Panc1 (cell line): ENCODE measurements around the gene MS4A3. TPM values are rescaled to one million over a fixed set of nuclear protein-coding genes. Genes with fewer than 3 reads are reported as not detected.

Experiments
- ATAC-seq: fragments of 200-7000 bp; cut with Tn5 transposase; 2 replicates; pipeline ENCODE4 v1.9.1; 2020; ENCODE audit warnings: mild to moderate bottlenecking, moderate library complexity
- BruUV-seq: library from RNA; stranded (reverse); fragments of 400-500 nt; replicated peaks from 2 replicates; lab custom pipeline; 2021; lab: Mats Ljungman, UMichigan
- CTCF ChIA-PET: fragments of 300-600 bp; sonication (Branson Sonifier 250); formaldehyde crosslinking; loops from one replicate; lab custom pipeline; 2022; ENCODE audit warnings: antibody characterized with exemption; lab: Charles Lee
- POLR2A ChIA-PET: fragments of 300-600 bp; sonication (Branson Sonifier 250); formaldehyde crosslinking; loops from one replicate; lab custom pipeline; 2022; ENCODE audit warnings: antibody characterized with exemption; lab: Charles Lee
- DNase-seq: peaks from one replicate; pipeline ENCODE4 v3.0.0-alpha.2; 2010; ENCODE audit warnings: low read depth, low spot score
- H3K27ac ChIP-seq: 2 replicates; pipeline ENCODE4 v1.5.1; 2011; ENCODE audit warnings: mild to moderate bottlenecking, low read length, inconsistent platforms
- H3K27me3 ChIP-seq: fragments of 200-500 bp; sonication (Bioruptor generic); 2 replicates; pipeline ENCODE4 v1.6.0; 2014; ENCODE audit warnings: low read length, inconsistent platforms; ENCODE audit not compliant: control insufficient read depth, insufficient read depth
- H3K36me3 ChIP-seq: fragments of 200-500 bp; sonication (Bioruptor generic); 2 replicates; pipeline ENCODE4 v1.5.1; 2014; ENCODE audit warnings: inconsistent platforms, mild to moderate bottlenecking, low read length, moderate library complexity; ENCODE audit not compliant: control insufficient read depth, insufficient read depth
- H3K4me1 ChIP-seq: 2 replicates; pipeline ENCODE4 v1.5.1; 2011; ENCODE audit warnings: inconsistent platforms, mild to moderate bottlenecking, low read length, moderate library complexity; ENCODE audit not compliant: control insufficient read depth, insufficient read depth
- H3K4me3 ChIP-seq, 2 experiments: 2 replicates each; pipeline ENCODE4 v1.5.1; 2011 to 2012; ENCODE audit warnings: low read depth in 2 of 2, low read length in 2 of 2, mild to moderate bottlenecking in 2 of 2, inconsistent platforms in 1 of 2, moderate library complexity in 1 of 2
- H3K9me3 ChIP-seq: fragments of 200-500 bp; sonication (Bioruptor generic); 2 replicates; pipeline ENCODE4 v1.5.1; 2014; ENCODE audit warnings: low read depth, mild to moderate bottlenecking, inconsistent platforms, low read length, moderate library complexity; ENCODE audit not compliant: control insufficient read depth, insufficient read depth
- CTCF ChIP-seq: fragments of 450-650 bp; IDR thresholded peaks from 2 replicates; pipeline ENCODE4 v1.5.1; 2017; ENCODE audit warnings: mild to moderate bottlenecking
- POLR2AphosphoS5 ChIP-seq: IDR thresholded peaks from 2 replicates; pipeline ENCODE4 v1.6.1; 2012; ENCODE audit warnings: mild to moderate bottlenecking, low read depth, low read length, moderate library complexity
- SIN3A ChIP-seq: IDR thresholded peaks from 2 replicates; pipeline ENCODE4 v1.6.1; 2012; ENCODE audit warnings: low read depth, mild to moderate bottlenecking, low read length, moderate library complexity, borderline replicate concordance; ENCODE audit not compliant: insufficient read depth
- TCF7L2 ChIP-seq: IDR thresholded peaks from 2 replicates; pipeline ENCODE4 v1.6.1; 2011; ENCODE audit warnings: mild to moderate bottlenecking, low read depth, low read length, inconsistent platforms
- in situ Hi-C: cut with HindIII; loops from 2 replicates; pipeline ENCODE4 v1.10.0; 2016; ENCODE audit warnings: low sequenced_read_pairs, low pct_unique_long_range_greater_than_20kb
- intact Hi-C: fragments of 100-400 bp; cut with micrococcal nuclease; formaldehyde crosslinking; loops from one replicate; pipeline ENCODE4 v1.10.0; 2022; ENCODE audit not compliant: unreplicated experiment
- total RNA-seq: library from RNA; stranded (reverse); gene quantifications from one replicate; pipeline ENCODE4 v1.2.1, GENCODE V29; 2021; ENCODE audit not compliant: unreplicated experiment
- TF ChIP-seq, protein P1 (sequence below), 2 experiments: IDR thresholded peaks; 2 replicates each; pipeline ENCODE4 v1.6.1; 2011 to 2012; ENCODE audit warnings: low read depth in 2 of 2, control low read depth in 1 of 2, low read length in 1 of 2, mild to moderate bottlenecking in 1 of 2, moderate library complexity in 1 of 2; ENCODE audit not compliant: insufficient read depth in 1 of 2

MS4A3 gene
- total RNA-seq, 1 experiment from 2014 or later, result 0.13 TPM

- TF ChIP-seq SIN3A (no peak), TCF7L2 (no peak), POLR2AphosphoS5 (no peak), CTCF (no peak)
- TF ChIP-seq, protein P1, sequence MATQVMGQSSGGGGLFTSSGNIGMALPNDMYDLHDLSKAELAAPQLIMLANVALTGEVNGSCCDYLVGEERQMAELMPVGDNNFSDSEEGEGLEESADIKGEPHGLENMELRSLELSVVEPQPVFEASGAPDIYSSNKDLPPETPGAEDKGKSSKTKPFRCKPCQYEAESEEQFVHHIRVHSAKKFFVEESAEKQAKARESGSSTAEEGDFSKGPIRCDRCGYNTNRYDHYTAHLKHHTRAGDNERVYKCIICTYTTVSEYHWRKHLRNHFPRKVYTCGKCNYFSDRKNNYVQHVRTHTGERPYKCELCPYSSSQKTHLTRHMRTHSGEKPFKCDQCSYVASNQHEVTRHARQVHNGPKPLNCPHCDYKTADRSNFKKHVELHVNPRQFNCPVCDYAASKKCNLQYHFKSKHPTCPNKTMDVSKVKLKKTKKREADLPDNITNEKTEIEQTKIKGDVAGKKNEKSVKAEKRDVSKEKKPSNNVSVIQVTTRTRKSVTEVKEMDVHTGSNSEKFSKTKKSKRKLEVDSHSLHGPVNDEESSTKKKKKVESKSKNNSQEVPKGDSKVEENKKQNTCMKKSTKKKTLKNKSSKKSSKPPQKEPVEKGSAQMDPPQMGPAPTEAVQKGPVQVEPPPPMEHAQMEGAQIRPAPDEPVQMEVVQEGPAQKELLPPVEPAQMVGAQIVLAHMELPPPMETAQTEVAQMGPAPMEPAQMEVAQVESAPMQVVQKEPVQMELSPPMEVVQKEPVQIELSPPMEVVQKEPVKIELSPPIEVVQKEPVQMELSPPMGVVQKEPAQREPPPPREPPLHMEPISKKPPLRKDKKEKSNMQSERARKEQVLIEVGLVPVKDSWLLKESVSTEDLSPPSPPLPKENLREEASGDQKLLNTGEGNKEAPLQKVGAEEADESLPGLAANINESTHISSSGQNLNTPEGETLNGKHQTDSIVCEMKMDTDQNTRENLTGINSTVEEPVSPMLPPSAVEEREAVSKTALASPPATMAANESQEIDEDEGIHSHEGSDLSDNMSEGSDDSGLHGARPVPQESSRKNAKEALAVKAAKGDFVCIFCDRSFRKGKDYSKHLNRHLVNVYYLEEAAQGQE (IDR thresholded peaks at IDR 0.05; ENCODE audit: insufficient read depth in 1 of 2, low read depth in 2 of 2, low read length in 1 of 2), result no peak
- Histone ChIP-seq H3K9me3 (no peaks in the 10 kb centered on the region), H3K36me3 (no peaks in the 10 kb centered on the region), H3K4me3 (no peak overlapping the region), H3K4me1 (no peaks in the 10 kb centered on the region), H3K27ac (no peak overlapping the region), H3K27me3 (no peaks in the 10 kb centered on the region)
- intact Hi-C loops (no loop called here), in situ Hi-C loops (no loop called here)
- BruUV-seq, result no TSS peak
- ChIA-PET CTCF (no interaction called here), POLR2A (no interaction called here)
- DNase-seq (no peak), ATAC-seq (no peak)
Observed at GRCh38 chr11:60059052-60059451, 2.6 kb downstream of the MS4A3 start.

DNA sequence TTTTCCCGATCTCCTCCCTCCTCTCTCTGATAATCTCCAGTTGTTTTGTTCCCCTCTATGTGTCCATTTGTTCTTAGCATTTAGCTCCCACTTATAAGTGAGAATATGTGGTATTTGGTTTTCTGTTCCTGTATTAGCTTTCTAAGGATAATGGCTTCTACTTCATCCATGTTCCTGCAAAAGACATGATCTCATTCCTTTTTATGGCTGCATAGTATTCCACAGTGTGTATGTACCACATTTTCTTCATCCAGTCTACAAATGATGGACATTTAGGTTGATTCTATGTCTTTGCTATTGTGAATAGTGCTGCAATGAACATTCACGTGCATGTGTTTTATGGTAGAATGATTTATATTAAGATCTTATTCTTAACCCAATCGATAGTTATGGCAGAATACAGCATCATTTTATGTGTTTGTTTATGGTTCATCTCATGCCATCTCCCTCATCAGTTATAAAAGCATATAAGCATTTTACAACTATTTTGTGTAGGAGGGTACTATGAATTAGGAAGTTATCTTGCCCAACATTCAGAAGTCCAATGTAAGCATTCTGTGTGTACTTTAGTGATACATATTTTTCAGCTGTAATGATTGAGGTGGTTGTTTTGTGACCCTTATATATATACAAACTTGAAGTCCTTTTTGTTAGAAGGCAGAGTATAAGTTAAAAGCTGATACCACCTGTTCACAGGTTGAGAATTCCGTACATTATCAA lies 3.2 kb downstream of the MS4A3 start:
- Histone ChIP-seq H3K27ac (no peak overlapping the region), H3K9me3 (no peaks in the 10 kb centered on the region), H3K4me3 (no peak overlapping the region), H3K27me3 (no peaks in the 10 kb centered on the region), H3K4me1 (no peaks in the 10 kb centered on the region), H3K36me3 (no peaks in the 10 kb centered on the region)
- DNase-seq (no peak), ATAC-seq (no peak)
- in situ Hi-C loops (no loop called here), intact Hi-C loops (no loop called here)
- ChIA-PET POLR2A (no interaction called here), CTCF (no interaction called here)
- no TSS peak for BruUV-seq
- TF ChIP-seq, protein P1 (IDR thresholded peaks at IDR 0.05; ENCODE audit: insufficient read depth in 1 of 2, low read depth in 2 of 2, low read length in 1 of 2), result no peak
- no peak for TF ChIP-seq TCF7L2
